ENCODE data around the gene HBD.

HBD gene

DNA sequence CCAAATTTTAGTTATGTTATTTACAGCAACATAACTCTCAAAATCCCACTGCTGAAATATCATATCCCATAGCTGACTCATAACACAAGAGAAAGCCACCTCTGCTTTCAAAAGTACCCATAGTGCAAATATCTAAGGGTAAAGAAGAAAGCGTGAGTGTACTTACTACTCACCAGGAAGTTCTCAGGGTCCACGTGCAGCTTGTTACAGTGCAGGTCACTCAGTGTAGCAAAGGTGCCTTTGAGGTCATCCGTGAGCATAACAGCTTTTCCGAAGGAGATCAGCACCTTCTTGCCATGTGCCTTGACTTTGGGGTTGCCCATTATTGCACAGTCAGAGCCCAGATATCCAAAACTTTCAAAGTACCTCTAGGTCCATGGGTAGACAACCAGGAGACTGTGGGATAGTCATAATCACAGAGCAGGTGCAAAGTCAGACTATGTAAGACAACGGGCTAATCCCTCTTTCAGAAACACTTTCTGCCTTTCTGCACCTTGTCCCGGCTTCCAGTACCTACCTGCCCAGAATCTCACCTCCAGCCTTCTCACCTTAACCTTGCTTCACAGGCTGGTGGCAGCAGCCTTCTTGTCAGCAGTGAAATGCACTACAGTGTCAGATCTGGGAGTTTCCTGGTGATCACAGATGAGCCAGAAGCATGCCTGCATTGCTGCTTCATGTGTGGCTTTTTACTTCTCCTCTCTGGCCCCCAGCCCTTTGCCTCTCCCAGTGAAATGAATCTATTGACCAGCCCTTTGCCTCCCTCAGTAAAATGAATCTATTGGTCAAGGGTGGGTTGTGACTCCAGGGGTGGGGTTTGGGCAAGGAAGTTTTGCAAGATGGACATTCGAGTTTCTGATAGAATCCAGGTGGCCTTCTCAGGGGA, 8.9 kb upstream of the HBD start:
- TF ChIP-seq CSDC2 (CRISPR knock-in tag; IDR thresholded peaks at IDR 0.05) (no peak), ZFP30 (CRISPR knock-in tag; IDR thresholded peaks at IDR 0.05) (no peak), ISL1 (CRISPR knock-in tag; IDR thresholded peaks at IDR 0.05) (no peak), ESRRG (CRISPR knock-in tag; IDR thresholded peaks at IDR 0.05) (no peak)
- ATAC-seq, result no peak

GRCh38 chr11:5242208-5242607, 7.9 kb upstream of the HBD start:
- no peak for ATAC-seq
- no peak for TF ChIP-seq ZFP30 (CRISPR knock-in tag; IDR thresholded peaks at IDR 0.05)
- no peak for TF ChIP-seq OSR1 (CRISPR knock-in tag; IDR thresholded peaks at IDR 0.05)
- no peak for TF ChIP-seq RARB (CRISPR knock-in tag; IDR thresholded peaks at IDR 0.05)
- TF ChIP-seq CSDC2 (CRISPR knock-in tag; IDR thresholded peaks at IDR 0.05), result no peak
- TF ChIP-seq PPARA (CRISPR knock-in tag; IDR thresholded peaks at IDR 0.05; ENCODE audit: borderline replicate concordance), result no peak
- TF ChIP-seq, protein P1, sequence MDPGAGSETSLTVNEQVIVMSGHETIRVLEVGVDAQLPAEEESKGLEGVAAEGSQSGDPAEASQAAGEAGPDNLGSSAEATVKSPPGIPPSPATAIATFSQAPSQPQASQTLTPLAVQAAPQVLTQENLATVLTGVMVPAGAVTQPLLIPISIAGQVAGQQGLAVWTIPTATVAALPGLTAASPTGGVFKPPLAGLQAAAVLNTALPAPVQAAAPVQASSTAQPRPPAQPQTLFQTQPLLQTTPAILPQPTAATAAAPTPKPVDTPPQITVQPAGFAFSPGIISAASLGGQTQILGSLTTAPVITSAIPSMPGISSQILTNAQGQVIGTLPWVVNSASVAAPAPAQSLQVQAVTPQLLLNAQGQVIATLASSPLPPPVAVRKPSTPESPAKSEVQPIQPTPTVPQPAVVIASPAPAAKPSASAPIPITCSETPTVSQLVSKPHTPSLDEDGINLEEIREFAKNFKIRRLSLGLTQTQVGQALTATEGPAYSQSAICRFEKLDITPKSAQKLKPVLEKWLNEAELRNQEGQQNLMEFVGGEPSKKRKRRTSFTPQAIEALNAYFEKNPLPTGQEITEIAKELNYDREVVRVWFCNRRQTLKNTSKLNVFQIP (CRISPR knock-in tag; IDR thresholded peaks at IDR 0.05; ENCODE audit: borderline replicate concordance, low read depth), result no peak
- no peak for TF ChIP-seq TOX (CRISPR knock-in tag; IDR thresholded peaks at IDR 0.05; ENCODE audit: borderline replicate concordance)
- no peak for TF ChIP-seq ARNTL (CRISPR knock-in tag; IDR thresholded peaks at IDR 0.05; ENCODE audit: borderline replicate concordance, low read depth)
- no peak for TF ChIP-seq TCF4 (CRISPR knock-in tag; IDR thresholded peaks at IDR 0.05; ENCODE audit: borderline replicate concordance)
- TF ChIP-seq SNAI2 (CRISPR knock-in tag; IDR thresholded peaks at IDR 0.05), result no peak
- TF ChIP-seq GLIS3 (CRISPR knock-in tag; IDR thresholded peaks at IDR 0.05), result no peak
- TF ChIP-seq, protein P2, sequence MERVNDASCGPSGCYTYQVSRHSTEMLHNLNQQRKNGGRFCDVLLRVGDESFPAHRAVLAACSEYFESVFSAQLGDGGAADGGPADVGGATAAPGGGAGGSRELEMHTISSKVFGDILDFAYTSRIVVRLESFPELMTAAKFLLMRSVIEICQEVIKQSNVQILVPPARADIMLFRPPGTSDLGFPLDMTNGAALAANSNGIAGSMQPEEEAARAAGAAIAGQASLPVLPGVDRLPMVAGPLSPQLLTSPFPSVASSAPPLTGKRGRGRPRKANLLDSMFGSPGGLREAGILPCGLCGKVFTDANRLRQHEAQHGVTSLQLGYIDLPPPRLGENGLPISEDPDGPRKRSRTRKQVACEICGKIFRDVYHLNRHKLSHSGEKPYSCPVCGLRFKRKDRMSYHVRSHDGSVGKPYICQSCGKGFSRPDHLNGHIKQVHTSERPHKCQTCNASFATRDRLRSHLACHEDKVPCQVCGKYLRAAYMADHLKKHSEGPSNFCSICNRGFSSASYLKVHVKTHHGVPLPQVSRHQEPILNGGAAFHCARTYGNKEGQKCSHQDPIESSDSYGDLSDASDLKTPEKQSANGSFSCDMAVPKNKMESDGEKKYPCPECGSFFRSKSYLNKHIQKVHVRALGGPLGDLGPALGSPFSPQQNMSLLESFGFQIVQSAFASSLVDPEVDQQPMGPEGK (CRISPR knock-in tag; IDR thresholded peaks at IDR 0.05; ENCODE audit: borderline replicate concordance), result no peak
- TF ChIP-seq ZFP3 (CRISPR knock-in tag; IDR thresholded peaks at IDR 0.05), result no peak
- TF ChIP-seq BACH2 (CRISPR knock-in tag; IDR thresholded peaks at IDR 0.05; ENCODE audit: borderline replicate concordance), result no peak
- no peak for TF ChIP-seq ZNF8 (CRISPR knock-in tag; IDR thresholded peaks at IDR 0.05)
- no peak for TF ChIP-seq ESRRG (CRISPR knock-in tag; IDR thresholded peaks at IDR 0.05)
- TF ChIP-seq ZC3H10 (CRISPR knock-in tag; IDR thresholded peaks at IDR 0.05), result no peak
- TF ChIP-seq, protein P3, sequence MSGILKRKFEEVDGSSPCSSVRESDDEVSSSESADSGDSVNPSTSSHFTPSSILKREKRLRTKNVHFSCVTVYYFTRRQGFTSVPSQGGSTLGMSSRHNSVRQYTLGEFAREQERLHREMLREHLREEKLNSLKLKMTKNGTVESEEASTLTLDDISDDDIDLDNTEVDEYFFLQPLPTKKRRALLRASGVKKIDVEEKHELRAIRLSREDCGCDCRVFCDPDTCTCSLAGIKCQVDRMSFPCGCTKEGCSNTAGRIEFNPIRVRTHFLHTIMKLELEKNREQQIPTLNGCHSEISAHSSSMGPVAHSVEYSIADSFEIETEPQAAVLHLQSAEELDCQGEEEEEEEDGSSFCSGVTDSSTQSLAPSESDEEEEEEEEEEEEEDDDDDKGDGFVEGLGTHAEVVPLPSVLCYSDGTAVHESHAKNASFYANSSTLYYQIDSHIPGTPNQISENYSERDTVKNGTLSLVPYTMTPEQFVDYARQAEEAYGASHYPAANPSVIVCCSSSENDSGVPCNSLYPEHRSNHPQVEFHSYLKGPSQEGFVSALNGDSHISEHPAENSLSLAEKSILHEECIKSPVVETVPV (CRISPR knock-in tag; IDR thresholded peaks at IDR 0.05), result no peak
- TF ChIP-seq, protein P4, sequence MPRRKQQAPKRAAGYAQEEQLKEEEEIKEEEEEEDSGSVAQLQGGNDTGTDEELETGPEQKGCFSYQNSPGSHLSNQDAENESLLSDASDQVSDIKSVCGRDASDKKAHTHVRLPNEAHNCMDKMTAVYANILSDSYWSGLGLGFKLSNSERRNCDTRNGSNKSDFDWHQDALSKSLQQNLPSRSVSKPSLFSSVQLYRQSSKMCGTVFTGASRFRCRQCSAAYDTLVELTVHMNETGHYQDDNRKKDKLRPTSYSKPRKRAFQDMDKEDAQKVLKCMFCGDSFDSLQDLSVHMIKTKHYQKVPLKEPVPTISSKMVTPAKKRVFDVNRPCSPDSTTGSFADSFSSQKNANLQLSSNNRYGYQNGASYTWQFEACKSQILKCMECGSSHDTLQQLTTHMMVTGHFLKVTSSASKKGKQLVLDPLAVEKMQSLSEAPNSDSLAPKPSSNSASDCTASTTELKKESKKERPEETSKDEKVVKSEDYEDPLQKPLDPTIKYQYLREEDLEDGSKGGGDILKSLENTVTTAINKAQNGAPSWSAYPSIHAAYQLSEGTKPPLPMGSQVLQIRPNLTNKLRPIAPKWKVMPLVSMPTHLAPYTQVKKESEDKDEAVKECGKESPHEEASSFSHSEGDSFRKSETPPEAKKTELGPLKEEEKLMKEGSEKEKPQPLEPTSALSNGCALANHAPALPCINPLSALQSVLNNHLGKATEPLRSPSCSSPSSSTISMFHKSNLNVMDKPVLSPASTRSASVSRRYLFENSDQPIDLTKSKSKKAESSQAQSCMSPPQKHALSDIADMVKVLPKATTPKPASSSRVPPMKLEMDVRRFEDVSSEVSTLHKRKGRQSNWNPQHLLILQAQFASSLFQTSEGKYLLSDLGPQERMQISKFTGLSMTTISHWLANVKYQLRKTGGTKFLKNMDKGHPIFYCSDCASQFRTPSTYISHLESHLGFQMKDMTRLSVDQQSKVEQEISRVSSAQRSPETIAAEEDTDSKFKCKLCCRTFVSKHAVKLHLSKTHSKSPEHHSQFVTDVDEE (CRISPR knock-in tag; IDR thresholded peaks at IDR 0.05), result no peak
- TF ChIP-seq ZNF70 (CRISPR knock-in tag; IDR thresholded peaks at IDR 0.05), result no peak

- no peak for TF ChIP-seq OSR1 (CRISPR knock-in tag; IDR thresholded peaks at IDR 0.05)
- TF ChIP-seq, protein P1 (CRISPR knock-in tag; IDR thresholded peaks at IDR 0.05; ENCODE audit: borderline replicate concordance, low read depth), result no peak
- TF ChIP-seq, protein P2 (CRISPR knock-in tag; IDR thresholded peaks at IDR 0.05; ENCODE audit: borderline replicate concordance), result no peak
- no peak for TF ChIP-seq PPARA (CRISPR knock-in tag; IDR thresholded peaks at IDR 0.05; ENCODE audit: borderline replicate concordance)
- ATAC-seq, result no peak
These were observed 7.2 kb upstream of the HBD start for GRCh38 chr11:5241458-5241857.

Measured in SK-N-SH treated with all-trans-retinoic acid at 6 μM for 48 hours (cell line).